HepG2 (cell line): Measurements from ENCODE around the gene WDR19. TPM values are rescaled to one million over a fixed set of nuclear protein-coding genes. Genes with fewer than 3 reads are reported as not detected.

Source experiments
- AHR ChIP-seq: IDR thresholded peaks from 2 replicates; pipeline ENCODE4 v1.6.1; 2018; ENCODE audit warnings: missing genetic modification reagents, missing compliant biosample characterization
- ARNTL ChIP-seq: sonication (generic); formaldehyde crosslinking; IDR thresholded peaks from 2 replicates; pipeline ENCODE4 v1.4.0; 2020; ENCODE audit warnings: mild to moderate bottlenecking, missing genetic modification reagents
- BCLAF1 ChIP-seq: fragments of 450-650 bp; IDR thresholded peaks from 2 replicates; pipeline ENCODE4 v1.6.1; 2017; ENCODE audit warnings: mild to moderate bottlenecking
- ELF3 ChIP-seq: IDR thresholded peaks from 2 replicates; pipeline ENCODE4 v1.6.1; 2016; ENCODE audit warnings: missing genetic modification reagents, missing compliant biosample characterization
- EP300 ChIP-seq, 3 experiments: sonication (generic) in 1 of 3; formaldehyde crosslinking in 1 of 3; IDR thresholded peaks; 2 replicates each; pipeline versions ENCODE4 v1.5.1 to v1.6.1; 2011 to 2020; ENCODE audit warnings: low read depth in 2 of 3, low read length in 2 of 3, borderline replicate concordance in 1 of 3, improper control_type of control experiment in 1 of 3, mild to moderate bottlenecking in 1 of 3, missing genetic modification reagents in 1 of 3, moderate library complexity in 1 of 3
- FOXA3 ChIP-seq: IDR thresholded peaks from 2 replicates; pipeline ENCODE4 v1.6.1; 2016; ENCODE audit warnings: missing genetic modification reagents, missing compliant biosample characterization
- KAT2B ChIP-seq: fragments of 150-350 bp; IDR thresholded peaks from 2 replicates; pipeline ENCODE4 v1.6.1; 2014; ENCODE audit warnings: low read depth, low read length, borderline replicate concordance
- KLF16 ChIP-seq, 2 experiments: sonication (generic) in 1 of 2; formaldehyde crosslinking in 1 of 2; IDR thresholded peaks; 2 replicates each; pipeline versions ENCODE4 v1.6.1 to v1.8.0; 2016 to 2023; ENCODE audit warnings: missing genetic modification reagents in 2 of 2, missing compliant biosample characterization in 1 of 2
- KLF6 ChIP-seq: IDR thresholded peaks from 2 replicates; pipeline ENCODE4 v1.8.0; 2016; ENCODE audit warnings: missing biosample characterization, missing genetic modification reagents
- MIXL1 ChIP-seq: IDR thresholded peaks from 2 replicates; pipeline ENCODE4 v1.6.1; 2016
- NCOA2 ChIP-seq: sonication (generic); formaldehyde crosslinking; IDR thresholded peaks from 2 replicates; pipeline ENCODE4 v1.8.0; 2022; ENCODE audit warnings: inconsistent platforms
- PAF1 ChIP-seq: IDR thresholded peaks from 2 replicates; pipeline ENCODE4 v1.6.1; 2016; ENCODE audit warnings: missing genetic modification reagents, missing compliant biosample characterization
- RXRA ChIP-seq: sonication (generic); formaldehyde crosslinking; IDR thresholded peaks from 2 replicates; pipeline ENCODE4 v1.5.1; 2020; ENCODE audit warnings: missing genetic modification reagents
- SRY ChIP-seq: sonication (generic); formaldehyde crosslinking; IDR thresholded peaks from 2 replicates; pipeline ENCODE4 v1.8.0; 2022; ENCODE audit warnings: mild to moderate bottlenecking, missing genetic modification reagents
- TAF1 ChIP-seq: sonication (generic); formaldehyde crosslinking; IDR thresholded peaks from 2 replicates; pipeline ENCODE4 v1.4.0; 2020; ENCODE audit warnings: missing genetic modification reagents
- TBP ChIP-seq: sonication (generic); formaldehyde crosslinking; IDR thresholded peaks from 2 replicates; pipeline ENCODE4 v1.5.0; 2020; ENCODE audit warnings: missing genetic modification reagents
- TCF7L2 ChIP-seq: IDR thresholded peaks from 2 replicates; pipeline ENCODE4 v1.6.1; 2011; ENCODE audit warnings: mild to moderate bottlenecking, low read depth, low read length, moderate library complexity
- TSC22D2 ChIP-seq: sonication (generic); formaldehyde crosslinking; IDR thresholded peaks from 2 replicates; pipeline ENCODE4 v1.5.1; 2020; ENCODE audit warnings: missing genetic modification reagents, mild to moderate bottlenecking, borderline replicate concordance
- YY1 ChIP-seq: IDR thresholded peaks from 2 replicates; pipeline ENCODE4 v1.6.1; 2011; ENCODE audit warnings: low read length, low read depth, moderate library complexity, mild to moderate bottlenecking; ENCODE audit not compliant: insufficient read depth, insufficient replicate concordance
- ZBTB20 ChIP-seq: sonication (generic); formaldehyde crosslinking; IDR thresholded peaks from 2 replicates; pipeline ENCODE4 v1.8.1; 2023; ENCODE audit warnings: missing genetic modification reagents, low read depth, mild to moderate bottlenecking, borderline replicate concordance
- ZBTB25 ChIP-seq: IDR thresholded peaks from 2 replicates; pipeline ENCODE4 v1.6.1; 2018; ENCODE audit warnings: missing genetic modification reagents
- ZFP36L2 ChIP-seq: sonication (generic); formaldehyde crosslinking; IDR thresholded peaks from 2 replicates; pipeline ENCODE4 v1.4.0; 2020; ENCODE audit warnings: missing genetic modification reagents
- ZFP82 ChIP-seq: sonication (generic); formaldehyde crosslinking; IDR thresholded peaks from 2 replicates; pipeline ENCODE4 v1.5.1; 2020; ENCODE audit warnings: mild to moderate bottlenecking, missing genetic modification reagents, borderline replicate concordance
- ZMYM4 ChIP-seq: sonication (generic); formaldehyde crosslinking; IDR thresholded peaks from 2 replicates; pipeline ENCODE4 v1.8.1; 2023; ENCODE audit warnings: mild to moderate bottlenecking, missing genetic modification reagents
- ZNF432 ChIP-seq: sonication (generic); formaldehyde crosslinking; IDR thresholded peaks from 2 replicates; pipeline ENCODE4 v1.5.0; 2020; ENCODE audit warnings: missing genetic modification reagents, mild to moderate bottlenecking, borderline replicate concordance
- ZNF530 ChIP-seq: sonication (generic); formaldehyde crosslinking; IDR thresholded peaks from 2 replicates; pipeline ENCODE4 v1.5.0; 2020; ENCODE audit warnings: low read depth, mild to moderate bottlenecking, missing genetic modification reagents
- ZNF619 ChIP-seq: sonication (generic); formaldehyde crosslinking; IDR thresholded peaks from 2 replicates; pipeline ENCODE4 v1.4.0; 2020; ENCODE audit warnings: mild to moderate bottlenecking, missing genetic modification reagents
- ZNF740 ChIP-seq: sonication (generic); formaldehyde crosslinking; IDR thresholded peaks from 2 replicates; pipeline ENCODE4 v1.4.0; 2020; ENCODE audit warnings: missing genetic modification reagents
- ZNF780A ChIP-seq: sonication (generic); formaldehyde crosslinking; IDR thresholded peaks from 2 replicates; pipeline ENCODE4 v1.8.0; 2022; ENCODE audit warnings: mild to moderate bottlenecking, missing genetic modification reagents, moderate library complexity
- polyA plus RNA-seq, 8 experiments: library from polyadenylated mRNA; depleted of rRNA in 3 of 8; stranded (reverse) in 7 of 8; unstranded in 1 of 8; fragments of >200 nt; fragmentation: Illumina TruSeq in 4 of 8; extraction: Trizol in 4 of 8; gene quantifications; 2 replicates each; pipeline versions ENCODE4 v1.2.1 to v1.2.3, GENCODE V29; 2011 to 2016; ENCODE audit warnings: low read depth in 4 of 8, missing spikeins in 1 of 8, mixed read lengths in 1 of 8; ENCODE audit not compliant: insufficient read depth in 1 of 8
- total RNA-seq, 5 experiments: library from RNA; depleted of rRNA; stranded (reverse); fragments of >200 nt; fragmentation: Illumina TruSeq; extraction: Trizol; gene quantifications; 2 replicates each; pipeline ENCODE4 v1.2.3, GENCODE V29; 2016; ENCODE audit warnings: low read depth in 1 of 5

The WDR19 gene
- total and polyA plus RNA-seq, 2 of the 13 experiments (the other 11 are each of a cell fraction or from before 2014, with no cell fraction given), result 22.9 to 34.1 TPM

GRCh38 chr4:39324897-39325613, 142.7 kb downstream of the WDR19 start (continued):
- TF ChIP-seq MIXL1 (CRISPR knock-in tag) (0 out of 2 replicates have a peak, but pooled peaks have one; percentile 20), TCF7L2 (no peak), ELF3 (CRISPR knock-in tag) (peak; percentile 20; the same call in 1 of the 2 replicates), TAF1 (no peak), NCOA2 (0 out of 2 replicates have a peak, but pooled peaks have one; percentile 23), ZMYM4 (CRISPR knock-in tag) (peak; percentile 58; the same call in 1 of the 2 replicates), PAF1 (no peak), ZNF530 (CRISPR knock-in tag) (no peak), KAT2B (no peak), ZNF432 (CRISPR knock-in tag) (no peak), YY1 (no peak), BCLAF1 (no peak), ZFP82 (CRISPR knock-in tag) (no peak), RXRA (no peak), ZBTB20 (CRISPR knock-in tag) (no peak), AHR (CRISPR knock-in tag) (no peak), ZNF780A (CRISPR knock-in tag) (no peak), TBP (CRISPR knock-in tag) (no peak), KLF16 (CRISPR knock-in tag; IDR thresholded peaks at IDR 0.05) (no peak), ZNF740 (no peak), KLF6 (CRISPR knock-in tag) (no peak), ARNTL (CRISPR knock-in tag) (no peak), FOXA3 (CRISPR knock-in tag) (peak; percentile 60), ZNF619 (CRISPR knock-in tag) (no peak), TSC22D2 (no peak), ZFP36L2 (CRISPR knock-in tag) (no peak), EP300 (IDR thresholded peaks at IDR 0.05; ENCODE audit: low read depth in 2 of 2, low read length in 2 of 2) (0 out of 4 replicates have a peak, but pooled peaks of 1 of the 2 experiments have one; percentile 11), EP300 (CRISPR knock-in tag; IDR thresholded peaks at IDR 0.05; ENCODE audit: borderline replicate concordance) (no peak), ZBTB25 (0 out of 2 replicates have a peak, but pooled peaks have one; percentile 59), SRY (no peak)
